Peyer's patch (tissue), 4 donors: ENCODE measurements around the gene HES1.

Source experiments
- CTCF ChIP-seq, 6 experiments: fragments of 450-650 bp in 4 of 6; fragments of 200-600 bp in 2 of 6; sonication (generic) in 1 of 6; IDR thresholded peaks; one replicate each; pipeline ENCODE4 v1.5.1; 2017 to 2019; ENCODE audit warnings: antibody characterized with exemption in 6 of 6, mild to moderate bottlenecking in 3 of 6, moderate library complexity in 1 of 6
- POLR2A ChIP-seq, 2 donors: fragments of 450-650 bp; IDR thresholded peaks; one replicate each; pipeline ENCODE4 v1.5.1; 2017; ENCODE audit warnings: antibody characterized with exemption in 2 of 2, mild to moderate bottlenecking in 2 of 2, moderate library complexity in 2 of 2

GRCh38 chr3:194174980-194175379 lies 39.0 kb downstream of the HES1 start:
- TF ChIP-seq CTCF (IDR thresholded peaks at IDR 0.05) = no peak
- no peak for TF ChIP-seq POLR2A (IDR thresholded peaks at IDR 0.05)
